H1 (cell line): ENCODE data around the gene URGCP. TPM values are rescaled to one million over a fixed set of nuclear protein-coding genes. Genes with fewer than 3 reads are reported as not detected.

Experiments
- CTCF ChIA-PET: fragments of 300-600 bp; sonication (Branson Sonifier 250); formaldehyde crosslinking; loops from one replicate; lab custom pipeline; 2021; ENCODE audit not compliant: partially characterized antibody; lab: Charles Lee
- POLR2A ChIA-PET: fragments of 300-600 bp; sonication (Branson Sonifier 250); formaldehyde crosslinking; loops from one replicate; lab custom pipeline; 2021; ENCODE audit warnings: inconsistent platforms; ENCODE audit not compliant: partially characterized antibody; lab: Charles Lee
- DNase-seq, 2 experiments: peaks; one replicate each; pipeline versions ENCODE4 v3.0.0 to v3.0.0-alpha.2; 2010 to 2022; ENCODE audit warnings: low spot score in 2 of 2, low read depth in 1 of 2, mixed read lengths in 1 of 2
- FAIRE-seq: peaks from 2 replicates; lab custom pipeline; 2011; peaks lifted over from hg19 to GRCh38; lab: Jason Lieb, UNC
- H2AFZ ChIP-seq: 2 replicates; pipeline ENCODE4 v1.8.1; 2012; ENCODE audit warnings: low read length, inconsistent platforms
- H2AK5ac ChIP-seq: 2 replicates; pipeline ENCODE4 v1.6.1; 2013; ENCODE audit warnings: low read depth, low read length
- H2BK120ac ChIP-seq: replicated peaks from 2 replicates; pipeline ENCODE3; 2013; ENCODE audit warnings: low read depth, low read length, inconsistent platforms
- H2BK12ac ChIP-seq: 2 replicates; pipeline ENCODE4 v1.6.1; 2013; ENCODE audit warnings: low read depth, low read length
- H2BK15ac ChIP-seq: 2 replicates; pipeline ENCODE4 v1.6.1; 2013; ENCODE audit warnings: low read length
- H2BK20ac ChIP-seq: 2 replicates; pipeline ENCODE4 v1.6.1; 2013; ENCODE audit warnings: low read length
- H2BK5ac ChIP-seq: 2 replicates; pipeline ENCODE4 v1.6.1; 2013; ENCODE audit warnings: low read depth, low read length
- H3K14ac ChIP-seq: 2 replicates; pipeline ENCODE4 v1.6.1; 2013; ENCODE audit warnings: inconsistent platforms; ENCODE audit not compliant: insufficient read length
- H3K18ac ChIP-seq: 2 replicates; pipeline ENCODE4 v1.6.1; 2013; ENCODE audit warnings: low read length; ENCODE audit errors: extremely low read depth
- H3K23ac ChIP-seq: 2 replicates; pipeline ENCODE4 v1.6.1; 2013; ENCODE audit warnings: inconsistent platforms; ENCODE audit not compliant: insufficient read length
- H3K23me2 ChIP-seq: 2 replicates; pipeline ENCODE4 v1.6.1; 2013; ENCODE audit warnings: low read depth, low read length
- H3K27ac ChIP-seq: 2 replicates; pipeline ENCODE4 v1.6.1; 2011; ENCODE audit warnings: low read depth, low read length, inconsistent platforms
- H3K27me3 ChIP-seq, 4 experiments: replicated peaks in 1 of 4; 1 replicate in 1 of 4; 2 replicates in 3 of 4; pipeline versions ENCODE4 v1.6.1 to v1.8.1; 2011 to 2013; ENCODE audit warnings: low read length in 3 of 4, mild to moderate bottlenecking in 3 of 4, inconsistent platforms in 2 of 4, mixed read lengths in 2 of 4, moderate library complexity in 1 of 4; ENCODE audit not compliant: control insufficient read depth in 3 of 4, insufficient read depth in 3 of 4; ENCODE audit errors: extremely low read depth in 1 of 4
- H3K36me3 ChIP-seq, 4 experiments: 2 replicates each; pipeline versions ENCODE4 v1.6.1 to v1.8.1; 2011 to 2013; ENCODE audit warnings: mild to moderate bottlenecking in 4 of 4, low read length in 3 of 4, moderate library complexity in 2 of 4, control low read depth in 1 of 4, inconsistent platforms in 1 of 4; ENCODE audit not compliant: insufficient read depth in 4 of 4, control insufficient read depth in 2 of 4
- H3K4ac ChIP-seq: replicated peaks from 2 replicates; pipeline ENCODE3; 2013; ENCODE audit warnings: low read length, low read depth, mixed read lengths, inconsistent platforms; ENCODE audit not compliant: insufficient read length
- H3K4me1 ChIP-seq, 4 experiments: replicated peaks in 1 of 4; 1 replicate in 1 of 4; 2 replicates in 3 of 4; pipeline versions ENCODE4 v1.6.1 to v1.8.1; 2011 to 2013; ENCODE audit warnings: low read length in 3 of 4, inconsistent platforms in 2 of 4, mixed read lengths in 1 of 4; ENCODE audit not compliant: insufficient read depth in 4 of 4, control insufficient read depth in 3 of 4
- H3K4me2 ChIP-seq, 2 experiments: 2 replicates each; pipeline versions ENCODE4 v1.6.1 to v1.8.1; 2011 to 2013; ENCODE audit warnings: low read depth in 2 of 2, low read length in 2 of 2, control low read depth in 1 of 2, inconsistent platforms in 1 of 2, mild to moderate bottlenecking in 1 of 2; ENCODE audit not compliant: insufficient read depth in 1 of 2
- H3K4me3 ChIP-seq, 4 experiments: fragments of 200-600, 300-600 bp in 1 of 4; sonication (generic), shearing (Covaris generic), sonication (Bioruptor Twin) in 1 of 4; 2 replicates each; pipeline versions ENCODE4 v1.5.1 to v1.8.1; 2011 to 2016; ENCODE audit warnings: low read length in 4 of 4, low read depth in 3 of 4, control low read depth in 2 of 4, inconsistent platforms in 2 of 4, mild to moderate bottlenecking in 2 of 4, mixed read lengths in 1 of 4, moderate library complexity in 1 of 4; ENCODE audit not compliant: insufficient read depth in 2 of 4; ENCODE audit errors: extremely low read depth in 1 of 4
- H3K56ac ChIP-seq: replicated peaks from 2 replicates; pipeline ENCODE3; 2013; ENCODE audit warnings: low read depth, mild to moderate bottlenecking, mixed read lengths, low read length, inconsistent platforms; ENCODE audit not compliant: insufficient read length
- H3K79me1 ChIP-seq: 2 replicates; pipeline ENCODE4 v1.6.1; 2013; ENCODE audit warnings: low read depth, low read length, control low read depth
- H3K79me2 ChIP-seq, 2 experiments: 2 replicates each; pipeline versions ENCODE4 v1.6.1 to v1.8.1; 2012 to 2013; ENCODE audit warnings: low read length in 2 of 2, mild to moderate bottlenecking in 2 of 2, inconsistent platforms in 1 of 2; ENCODE audit not compliant: insufficient read depth in 2 of 2, control insufficient read depth in 1 of 2
- H3K9ac ChIP-seq, 4 experiments: replicated peaks in 1 of 4; 1 replicate in 1 of 4; 2 replicates in 3 of 4; pipeline versions ENCODE4 v1.6.1 to v1.8.1; 2011 to 2013; ENCODE audit warnings: low read depth in 3 of 4, low read length in 3 of 4, control low read depth in 2 of 4, mild to moderate bottlenecking in 2 of 4, moderate library complexity in 2 of 4, inconsistent platforms in 1 of 4; ENCODE audit errors: extremely low read depth in 1 of 4
- H3K9me3 ChIP-seq, 2 experiments: 2 replicates each; pipeline versions ENCODE4 v1.6.1 to v1.8.1; 2012 to 2013; ENCODE audit warnings: mild to moderate bottlenecking in 2 of 2, moderate library complexity in 2 of 2, control low read depth in 1 of 2, inconsistent platforms in 1 of 2, low read depth in 1 of 2, low read length in 1 of 2, mixed read lengths in 1 of 2; ENCODE audit not compliant: insufficient read depth in 2 of 2
- H4K20me1 ChIP-seq, 2 experiments: replicated peaks in 1 of 2; 2 replicates each; pipeline versions ENCODE3 to v1.8.1; 2011 to 2013; ENCODE audit warnings: inconsistent platforms in 2 of 2, low read length in 2 of 2, mild to moderate bottlenecking in 1 of 2; ENCODE audit not compliant: insufficient read depth in 2 of 2, control insufficient read depth in 1 of 2
- H4K5ac ChIP-seq: 2 replicates; pipeline ENCODE4 v1.6.1; 2013; ENCODE audit warnings: low read length, low read depth, mixed read lengths, inconsistent platforms; ENCODE audit not compliant: insufficient read length
- H4K8ac ChIP-seq: 2 replicates; pipeline ENCODE4 v1.8.0; 2013; ENCODE audit warnings: mild to moderate bottlenecking, moderate library complexity, low read length, inconsistent platforms; ENCODE audit not compliant: insufficient read depth; ENCODE audit errors: extremely low read depth
- H4K91ac ChIP-seq: replicated peaks from 2 replicates; pipeline ENCODE3; 2013; ENCODE audit warnings: low read length, mixed read lengths, inconsistent platforms; ENCODE audit not compliant: insufficient read length
- CTCF ChIP-seq, 3 experiments: IDR thresholded peaks; 1 replicate in 2 of 3; 2 replicates in 1 of 3; pipeline versions ENCODE4 v1.5.1 to v1.6.1; 2011; ENCODE audit warnings: low read length in 3 of 3, mild to moderate bottlenecking in 3 of 3, inconsistent platforms in 2 of 3, low read depth in 1 of 3, moderate library complexity in 1 of 3; ENCODE audit not compliant: insufficient read depth in 1 of 3; ENCODE audit errors: control extremely low read depth in 1 of 3
- FOSL1 ChIP-seq: IDR thresholded peaks from 2 replicates; pipeline ENCODE4 v1.6.1; 2011; ENCODE audit warnings: mild to moderate bottlenecking, low read depth, low read length, moderate library complexity; ENCODE audit not compliant: insufficient read depth
- HDAC6 ChIP-seq: IDR thresholded peaks from one replicate; pipeline ENCODE4 v1.7.1; 2012; ENCODE audit warnings: low read depth, mild to moderate bottlenecking, inconsistent platforms, low read length, moderate library complexity
- JUN ChIP-seq: IDR thresholded peaks from 2 replicates; pipeline ENCODE4 v1.6.1; 2011; ENCODE audit warnings: low read depth, mild to moderate bottlenecking, improper control_type of control experiment, low read length
- KDM1A ChIP-seq: fragments of 200-600, 300-600 bp; sonication (generic); IDR thresholded peaks from 2 replicates; pipeline ENCODE4 v1.7.1; 2016; ENCODE audit warnings: mild to moderate bottlenecking, low read length, borderline replicate concordance
- KDM5A ChIP-seq: fragments of 200-600 bp; IDR thresholded peaks from 2 replicates; pipeline ENCODE4 v1.7.1; 2012; ENCODE audit warnings: mild to moderate bottlenecking, low read length, inconsistent platforms, mixed read lengths
- NANOG ChIP-seq: IDR thresholded peaks from 2 replicates; pipeline ENCODE4 v1.6.1; 2011; ENCODE audit warnings: low read length, low read depth, mild to moderate bottlenecking, inconsistent platforms; ENCODE audit not compliant: insufficient read depth, poor library complexity, severe bottlenecking
- RAD21 ChIP-seq, 2 experiments: IDR thresholded peaks in 1 of 2; conservative IDR thresholded peaks in 1 of 2; 2 replicates each; pipeline ENCODE4 v1.6.1; 2011; ENCODE audit warnings: low read depth in 2 of 2, low read length in 2 of 2, improper control_type of control experiment in 1 of 2, inconsistent platforms in 1 of 2, mild to moderate bottlenecking in 1 of 2, moderate library complexity in 1 of 2
- SIN3A ChIP-seq, 2 experiments: IDR thresholded peaks in 1 of 2; conservative IDR thresholded peaks in 1 of 2; 2 replicates each; pipeline ENCODE4 v1.6.1; 2011 to 2012; ENCODE audit warnings: low read length in 2 of 2, improper control_type of control experiment in 1 of 2, low read depth in 1 of 2, mild to moderate bottlenecking in 1 of 2
- SIX5 ChIP-seq: IDR thresholded peaks from 2 replicates; pipeline ENCODE4 v1.6.1; 2011; ENCODE audit warnings: mild to moderate bottlenecking, low read depth, low read length
- ZNF274 ChIP-seq: IDR thresholded peaks from 2 replicates; pipeline ENCODE4 v1.7.0; 2012; ENCODE audit warnings: low read length, borderline replicate concordance; ENCODE audit errors: extremely low read depth
- WGBS, 2 experiments: shearing (Covaris generic) in 1 of 2; methylation state at CpG; one replicate each; pipeline versions ENCODE4 v1.1.6 to v1.1.7; 2013 to 2015; ENCODE audit warnings: low lambda C conversion rate in 2 of 2, mixed read lengths in 2 of 2, inconsistent platforms in 1 of 2, low coverage in 1 of 2, missing lambda C conversion rate in 1 of 2; ENCODE audit not compliant: insufficient replicate concordance in 2 of 2, insufficient coverage in 1 of 2, insufficient read length in 1 of 2; ENCODE audit errors: extremely low coverage in 1 of 2, missing lambda C conversion rate in 1 of 2; 5-methylcytosine and 5-hydroxymethylcytosine counted together
- polyA plus RNA-seq, 7 experiments: library from polyadenylated mRNA; depleted of rRNA in 3 of 7; stranded (reverse) in 5 of 7; unstranded in 2 of 7; fragments of >200 nt in 5 of 7; fragments of 200-250 nt in 2 of 7; gene quantifications; 1 replicate in 5 of 7; 2 replicates in 1 of 7; 4 replicates in 1 of 7; pipeline versions ENCODE4 v1.2.1 to v1.2.3, GENCODE V29; 2011 to 2013; ENCODE audit warnings: missing spikeins in 2 of 7, mixed read lengths in 2 of 7
- total RNA-seq: library from RNA; stranded (reverse); fragmentation: NEBNext Ultra II Directional; extraction: Animal tissue kit (Norgen Biotek cat#: 25700); gene quantifications from 2 replicates; pipeline ENCODE4 v1.2.1, GENCODE V29; 2021

Gene URGCP
- total and polyA plus RNA-seq, 2 of the 8 experiments (the other 6 are each of a cell fraction or from before 2014, with no cell fraction given): 9.0 to 18.7 TPM

- no peak for FAIRE-seq
- Histone ChIP-seq H3K23ac (no peak overlapping the region), H4K8ac (no peak overlapping the region), H2AFZ (no peak overlapping the region), H2BK15ac (no peak overlapping the region), H3K27me3 (peaks cover 0 to 18% (median 6%) of the 10 kb centered on the region in 4 experiments; a peak in 6 of 7 replicates), H3K23me2 (peaks cover 4% of the 10 kb centered on the region; the same call in 1 of the 2 replicates), H2BK20ac (no peak overlapping the region), H3K36me3 (no peaks in the 10 kb centered on the region), H3K4me2 (no peak overlapping the region), H2AK5ac (no peak overlapping the region), H3K4me1 (peaks cover 0 to 4% (median 0%) of the 10 kb centered on the region in 4 experiments; a peak in 2 of 7 replicates), H3K4ac (no peak overlapping the region), H3K79me2 (no peaks in the 10 kb centered on the region), H3K27ac (no peak overlapping the region), H2BK120ac (no peak overlapping the region), H3K79me1 (no peaks in the 10 kb centered on the region), H3K9ac (no peak overlapping the region), H3K4me3 (no peak overlapping the region), H4K20me1 (no peaks in the 10 kb centered on the region), H3K9me3 (no peaks in the 10 kb centered on the region), H3K14ac (no peak overlapping the region), H3K56ac (no peak overlapping the region), H3K18ac (no peak overlapping the region), H2BK12ac (no peak overlapping the region), H4K91ac (no peak overlapping the region), H2BK5ac (no peak overlapping the region), H4K5ac (no peak overlapping the region)
- CTCF ChIA-PET: no interaction called here
- DNase-seq: no peak
- POLR2A ChIA-PET: interaction anchor here (1.3 to 1.4 kb wide), 2 partner anchors 15 to 24 kb away, joined by 5 to 6 read pairs; no protein-coding TSS in a partner anchor
- WGBS, 2 experiments: 90% methylated on average over 4 of the region's 4 CpGs; no CpG with 5 or more reads in 1 of the 2 experiments
- TF ChIP-seq CTCF (IDR thresholded peaks at IDR 0.05; ENCODE audit: control extremely low read depth in 1 of 3, insufficient read depth in 1 of 3, low read depth in 1 of 3, low read length in 3 of 3) (no peak), NANOG (no peak), RAD21 (IDR thresholded peaks at IDR 0.05 in 1 of 2, conservative IDR thresholded peaks at IDR 0.05 in 1 of 2; ENCODE audit: low read depth in 2 of 2, low read length in 2 of 2) (no peak), FOSL1 (no peak), ZNF274 (no peak), JUN (no peak), SIX5 (no peak), HDAC6 (no peak), KDM1A (no peak), SIN3A (conservative IDR thresholded peaks at IDR 0.05 in 1 of 2, IDR thresholded peaks at IDR 0.05 in 1 of 2; ENCODE audit: low read depth in 1 of 2, low read length in 2 of 2) (no peak), KDM5A (no peak)
Measured at GRCh38 chr7:43927810-43928209, 21.4 kb upstream of the URGCP start.
